WERI-Rb-1 (cell line): Measurements from ENCODE around the gene SLC25A34.

Experiments
- DNase-seq: peaks from one replicate; pipeline ENCODE4 v3.0.0-alpha.2; 2020
- H3K27ac ChIP-seq: fragments of 250-450 bp; sonication (Bioruptor Pico); 2 replicates; pipeline ENCODE4 v1.5.1; 2020; ENCODE audit warnings: mild to moderate bottlenecking, moderate library complexity
- H3K27me3 ChIP-seq: fragments of 250-450 bp; sonication (Bioruptor Pico); 2 replicates; pipeline ENCODE4 v1.5.1; 2021; ENCODE audit warnings: mild to moderate bottlenecking, low read depth, moderate library complexity; ENCODE audit not compliant: insufficient read depth, severe bottlenecking
- H3K36me3 ChIP-seq: fragments of 250-450 bp; sonication (Bioruptor Pico); 2 replicates; pipeline ENCODE4 v1.5.1; 2020; ENCODE audit warnings: mild to moderate bottlenecking, moderate library complexity
- H3K4me3 ChIP-seq: 2 replicates; pipeline ENCODE4 v1.5.1; 2011; ENCODE audit warnings: low read depth, mild to moderate bottlenecking, control low read depth, low read length
- H3K9me3 ChIP-seq: fragments of 250-450 bp; sonication (Bioruptor Pico); 2 replicates; pipeline ENCODE4 v1.5.1; 2021; ENCODE audit warnings: mild to moderate bottlenecking, moderate library complexity; ENCODE audit not compliant: severe bottlenecking
- CTCF ChIP-seq: IDR thresholded peaks from 2 replicates; pipeline ENCODE4 v1.5.1; 2011; ENCODE audit warnings: low read depth, mild to moderate bottlenecking, control low read depth, inconsistent platforms, low read length

The SLC25A34 gene

DNA sequence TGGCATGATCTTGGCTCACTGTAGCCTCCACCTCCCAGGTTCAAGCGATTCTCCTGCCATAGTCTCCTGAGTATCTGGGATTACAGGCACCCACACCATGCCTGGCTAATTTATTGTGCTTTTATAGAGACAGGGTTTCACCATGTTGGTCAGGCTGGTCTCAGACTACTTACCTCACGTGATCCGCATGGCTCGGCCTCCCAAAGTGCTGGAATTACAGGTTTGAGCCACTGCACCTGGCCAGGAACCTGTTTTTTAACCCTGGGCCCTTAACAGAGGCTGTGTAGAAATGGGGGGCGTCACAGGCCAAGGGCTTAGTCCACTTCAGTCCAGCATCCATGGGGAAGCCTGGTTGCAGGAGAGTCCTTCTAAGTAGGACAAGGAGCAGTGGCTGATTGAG lies 31.9 kb downstream of the SLC25A34 start:
- Histone ChIP-seq H3K36me3 (peaks cover 31% of the 10 kb centered on the region), H3K27me3 (no peaks in the 10 kb centered on the region), H3K4me3 (no peak overlapping the region), H3K9me3 (no peaks in the 10 kb centered on the region), H3K27ac (no peak overlapping the region)
- DNase-seq, result no peak
- no peak for TF ChIP-seq CTCF

GRCh38 chr1:15768388-15768787 lies 32.3 kb downstream of the SLC25A34 start:
- no peak overlapping the region for H3K4me3 ChIP-seq
- H3K9me3 ChIP-seq, result no peaks in the 10 kb centered on the region
- H3K27ac ChIP-seq, result no peak overlapping the region
- peaks cover 32% of the 10 kb centered on the region for H3K36me3 ChIP-seq
- no peak for TF ChIP-seq CTCF
- no peaks in the 10 kb centered on the region for H3K27me3 ChIP-seq
- no peak for DNase-seq

GRCh38 chr1:15770313-15770962 lies 34.4 kb downstream of the SLC25A34 start:
- H3K9me3 ChIP-seq, result no peaks in the 10 kb centered on the region
- no peak overlapping the region for H3K4me3 ChIP-seq
- no peak overlapping the region for H3K27ac ChIP-seq
- H3K27me3 ChIP-seq, result no peaks in the 10 kb centered on the region
- H3K36me3 ChIP-seq, result peaks cover 39% of the 10 kb centered on the region
- no peak for DNase-seq
- TF ChIP-seq CTCF, result no peak

DNA sequence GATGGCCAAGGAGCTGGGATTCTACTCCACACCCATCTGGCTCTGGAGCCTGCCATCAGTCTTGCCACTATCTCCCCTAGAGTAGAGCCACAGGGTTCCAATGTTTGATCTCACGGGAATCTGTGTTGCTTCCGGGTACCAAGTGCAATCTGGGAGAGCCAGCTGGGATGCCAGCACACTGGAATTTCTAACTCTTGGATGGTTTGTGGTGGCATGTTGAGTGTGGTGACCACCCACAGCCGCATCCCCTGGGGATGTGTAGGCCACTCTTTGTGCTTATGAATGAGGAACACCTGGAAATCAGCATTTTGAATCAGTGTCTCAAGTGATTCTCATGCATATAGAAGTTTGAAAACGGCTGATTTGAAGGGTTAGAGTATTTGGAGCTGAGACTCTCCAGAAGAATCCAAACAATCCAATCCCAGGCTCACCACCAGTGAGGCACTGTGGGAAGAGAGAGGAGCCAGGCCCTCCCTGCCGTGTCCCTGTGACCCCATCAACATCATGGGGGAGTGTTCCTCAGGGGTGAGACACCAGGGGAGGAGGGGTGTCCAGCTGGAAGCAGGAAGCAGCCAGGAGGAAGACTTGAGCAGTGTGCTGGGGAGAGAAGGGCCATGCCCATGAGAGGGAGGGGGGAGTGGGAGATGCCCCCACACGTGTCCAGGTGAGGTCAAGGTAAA lies 35.9 kb downstream of the SLC25A34 start:
- Histone ChIP-seq H3K27me3 (no peaks in the 10 kb centered on the region), H3K4me3 (no peak overlapping the region), H3K36me3 (peaks cover 31% of the 10 kb centered on the region), H3K9me3 (no peaks in the 10 kb centered on the region), H3K27ac (no peak overlapping the region)
- DNase-seq, result no peak
- no peak for TF ChIP-seq CTCF

- H3K4me3 ChIP-seq, result no peak overlapping the region
- no peaks in the 10 kb centered on the region for H3K9me3 ChIP-seq
- DNase-seq, result no peak
- H3K27ac ChIP-seq, result no peak overlapping the region
- no peak for TF ChIP-seq CTCF
- no peaks in the 10 kb centered on the region for H3K27me3 ChIP-seq
- peaks cover 23% of the 10 kb centered on the region for H3K36me3 ChIP-seq
These were observed 39.6 kb downstream of the SLC25A34 start for GRCh38 chr1:15775706-15776105.
